ENCODE results near the gene AXDND1.
A peak's percentile ranks its signal among the peaks of the same experiment; 100 is the strongest.
"Not testable (repeated sequence)": the region's sequence is repeated elsewhere in the genome, so short reads cannot be mapped to it uniquely, and the experiment has no call there.

AXDND1 gene

GRCh38 chr1:179366093-179366800 is 476 bp downstream of the AXDND1 start:
- DNase-seq: peak in 9 of 56 donors; percentile 7 to 45 (median 34)

DNA sequence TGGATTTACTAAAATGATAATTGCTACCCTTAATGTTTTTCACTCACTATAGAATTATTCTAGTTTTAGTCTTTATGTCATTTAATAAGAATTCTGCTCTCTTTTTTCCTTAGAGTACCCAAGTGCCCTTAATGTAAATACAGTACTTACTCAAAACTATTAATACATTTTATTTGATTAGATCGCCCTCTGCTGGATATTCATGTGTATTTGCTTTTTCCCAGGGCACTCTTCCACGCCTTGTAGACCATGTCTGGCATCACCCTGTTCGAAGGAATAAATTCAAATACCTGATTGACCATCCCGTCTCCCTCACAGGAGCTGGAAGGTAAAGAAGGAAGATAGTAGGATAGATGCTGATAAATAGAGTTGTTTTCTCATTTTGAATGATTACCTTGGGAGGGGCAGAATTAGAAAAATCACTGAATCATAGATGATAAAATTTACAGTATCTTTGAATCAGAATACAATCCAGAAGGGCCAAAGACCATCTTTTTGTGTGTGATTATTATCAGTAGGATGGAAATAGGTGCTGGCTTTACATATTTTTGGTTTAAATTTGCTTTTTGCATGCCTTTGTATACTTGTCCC is 4.1 kb downstream of the AXDND1 start:
- DNase-seq: peak in 10 of 56 donors; percentile 0 to 16 (median 4)

- no peak for DNase-seq
Observed at GRCh38 chr1:179372160-179372559, 6.4 kb downstream of the AXDND1 start.

GRCh38 chr1:179376223-179376622 is 10.5 kb downstream of the AXDND1 start:
- DNase-seq: no peak

GRCh38 chr1:179380299-179380698 is 14.5 kb downstream of the AXDND1 start:
- DNase-seq: no peak

DNA sequence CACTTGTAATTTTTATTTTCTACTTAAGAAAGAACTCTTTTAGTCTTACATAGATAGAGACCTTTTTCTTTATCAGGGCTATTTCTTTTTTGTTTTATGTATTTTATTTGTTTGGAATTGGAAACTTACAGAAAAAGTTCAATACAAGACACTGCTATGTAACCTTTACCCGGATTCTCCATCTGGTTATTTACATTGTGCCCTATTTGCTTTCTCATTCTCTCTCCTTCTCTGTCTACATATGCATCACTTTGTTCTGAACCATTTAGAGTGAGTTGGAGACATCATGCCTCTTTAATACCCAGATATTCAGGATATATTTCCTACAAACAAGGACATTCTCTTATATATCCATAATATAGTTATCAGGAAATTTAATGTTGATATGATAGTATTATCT is 18.3 kb downstream of the AXDND1 start:
- no peak for DNase-seq

- no peak for DNase-seq
Observed at GRCh38 chr1:179385510-179385909, 19.7 kb downstream of the AXDND1 start.

- DNase-seq: no peak
Observed at GRCh38 chr1:179393721-179394120, 27.9 kb downstream of the AXDND1 start.

GRCh38 chr1:179399399-179399798 is 33.6 kb downstream of the AXDND1 start:
- DNase-seq: not testable (repeated sequence)

DNA sequence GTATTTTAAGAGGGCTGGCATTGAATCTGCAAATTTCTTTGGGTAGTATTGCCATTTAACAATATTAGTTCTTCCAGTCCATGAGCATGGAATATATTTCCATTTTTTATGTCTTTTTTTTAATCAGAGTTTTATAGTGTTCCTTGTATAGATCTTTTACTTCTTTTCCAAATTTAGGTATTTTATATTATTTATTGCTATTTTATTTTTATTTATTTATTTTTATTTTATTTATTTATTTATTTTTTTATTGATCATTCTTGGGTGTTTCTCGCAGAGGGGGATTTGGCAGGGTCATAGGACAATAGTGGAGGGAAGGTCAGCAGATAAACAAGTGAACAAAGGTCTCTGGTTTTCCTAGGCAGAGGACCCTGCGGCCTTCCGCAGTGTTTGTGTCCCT is 52.0 kb downstream of the AXDND1 start:
- not testable (repeated sequence) for DNase-seq

GRCh38 chr1:179418706-179419105 is 52.9 kb downstream of the AXDND1 start:
- not testable (repeated sequence) for DNase-seq

GRCh38 chr1:179424610-179425009 is 58.8 kb downstream of the AXDND1 start:
- no peak for DNase-seq

GRCh38 chr1:179425186-179425585 is 59.4 kb downstream of the AXDND1 start:
- no peak for DNase-seq

DNA sequence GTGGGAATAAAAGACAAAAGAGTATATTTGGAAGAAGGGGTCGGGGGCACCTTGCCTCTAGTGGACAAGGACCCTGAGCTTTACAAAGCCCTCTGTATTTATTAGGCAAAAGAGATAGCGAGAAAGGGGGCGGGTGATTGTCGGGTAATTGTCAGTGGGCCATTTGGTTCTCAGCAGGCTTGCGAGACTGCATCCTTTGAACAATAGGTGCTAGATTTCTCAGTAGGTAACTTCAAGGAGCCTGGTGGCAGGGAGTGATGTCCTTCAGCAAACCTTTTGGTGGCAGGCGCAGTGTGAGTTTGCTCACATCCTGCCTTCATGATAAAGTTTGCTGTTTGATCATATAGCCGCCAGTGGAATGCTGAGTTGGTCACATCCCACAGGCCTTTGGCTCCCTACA is 71.4 kb downstream of the AXDND1 start:
- DNase-seq: no peak

GRCh38 chr1:179439646-179440045 is 73.9 kb downstream of the AXDND1 start:
- not testable (repeated sequence) for DNase-seq

DNA sequence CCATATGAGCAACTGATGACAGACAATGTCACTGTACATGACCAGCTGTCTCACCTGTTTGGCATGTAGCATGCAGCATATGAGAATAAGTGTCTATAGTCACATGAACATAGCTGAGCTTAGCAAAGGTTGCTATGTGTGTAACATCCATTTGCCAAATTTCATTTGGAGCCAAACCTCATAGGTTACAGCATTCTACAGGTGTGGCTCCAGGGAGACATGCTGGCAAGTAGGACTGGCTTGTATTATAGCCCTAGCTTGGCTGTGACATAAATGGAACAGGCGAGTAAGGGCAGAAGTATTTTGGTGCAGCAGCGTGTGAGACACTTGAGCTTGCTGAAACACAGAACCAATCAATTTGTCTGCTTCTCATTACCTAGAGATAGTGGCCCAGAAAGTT is 74.5 kb downstream of the AXDND1 start:
- DNase-seq: not testable (repeated sequence)

DNA sequence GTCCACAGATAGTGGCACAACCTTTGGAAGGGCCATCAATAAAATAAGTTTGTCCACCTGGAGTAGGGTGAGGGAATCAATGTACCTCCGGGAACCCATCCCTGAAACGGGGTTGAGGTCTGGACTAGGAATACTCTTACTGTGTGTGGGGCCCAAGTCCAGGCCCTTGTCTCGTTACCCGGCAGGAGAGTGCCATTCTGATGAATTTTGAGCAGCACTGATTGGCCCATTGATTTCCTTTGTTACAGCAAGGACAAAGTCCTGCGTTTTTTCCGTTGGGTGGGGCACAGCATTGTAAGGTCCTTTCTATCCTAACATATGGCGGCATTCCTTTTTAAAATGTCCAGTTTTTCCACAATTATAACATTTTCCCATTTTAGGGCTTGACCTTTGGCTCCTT is 75.2 kb downstream of the AXDND1 start:
- no peak for DNase-seq

DNA sequence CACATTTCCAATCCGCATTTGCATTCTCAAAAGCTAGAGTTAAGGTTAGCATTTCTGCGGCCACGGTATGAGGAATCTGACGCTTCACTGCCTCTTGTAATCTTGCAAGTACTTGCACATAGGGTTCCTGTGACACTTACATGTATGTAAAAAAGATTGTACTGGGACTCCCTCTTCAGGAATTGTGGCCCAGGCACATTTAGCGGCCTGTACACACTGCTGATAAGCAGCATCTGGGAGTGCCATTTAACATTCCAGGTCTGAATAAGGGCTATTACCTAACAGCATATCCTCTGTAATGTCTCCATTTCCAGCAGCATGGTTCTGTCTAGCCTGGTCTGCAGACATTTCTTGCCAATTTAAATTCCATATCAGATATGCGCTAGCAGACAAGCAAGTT is 75.7 kb downstream of the AXDND1 start:
- DNase-seq: no peak

GRCh38 chr1:179442846-179443245 is 77.1 kb downstream of the AXDND1 start:
- DNase-seq: not testable (repeated sequence)

DNA sequence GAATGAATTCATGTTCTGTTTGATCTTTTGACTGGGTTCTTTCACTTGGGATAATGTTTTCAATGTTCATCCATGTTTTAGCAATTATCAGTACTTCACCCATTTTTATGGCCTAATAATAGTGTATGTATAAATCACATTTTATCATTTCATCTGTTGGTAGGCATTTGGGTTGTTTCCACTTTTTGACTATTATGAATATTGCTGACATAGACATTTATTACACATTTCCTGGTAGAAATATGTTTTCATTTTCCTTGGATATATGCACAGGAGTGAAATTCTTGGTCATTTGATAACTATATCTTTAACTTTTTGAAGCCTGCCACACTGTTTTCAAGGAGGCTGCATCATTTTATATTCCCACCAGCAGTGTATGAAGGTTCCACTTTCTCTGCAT is 79.8 kb downstream of the AXDND1 start:
- DNase-seq: no peak

DNA sequence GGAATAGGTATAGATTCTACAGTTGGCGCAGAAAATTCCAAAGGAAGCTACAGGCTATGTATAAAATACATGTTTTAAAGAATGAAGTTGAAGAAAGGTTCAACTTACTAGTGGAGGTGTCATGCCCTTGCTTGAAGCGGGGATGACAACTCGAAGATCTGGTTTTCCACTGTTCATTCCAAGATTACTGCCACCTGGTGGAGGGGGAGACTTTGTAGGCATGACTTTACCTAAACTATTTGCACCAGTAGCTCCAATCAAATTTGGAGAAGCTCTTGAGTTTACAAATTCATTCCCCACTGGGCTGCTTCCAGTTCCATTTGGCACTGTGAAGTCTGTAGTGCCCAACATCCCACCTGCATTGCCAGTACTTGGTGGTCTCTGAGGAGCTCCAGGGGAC is 81.7 kb downstream of the AXDND1 start:
- no peak for DNase-seq

GRCh38 chr1:179448437-179449149 is 82.8 kb downstream of the AXDND1 start:
- DNase-seq: peak in 1 of 56 donors; percentile 2

Data from nucleus accumbens (tissue), 56 donors.